Muscle of leg (tissue), 11 donors: ENCODE measurements around the gene DOCK10. TPM values are rescaled to one million over a fixed set of nuclear protein-coding genes. Genes with fewer than 3 reads are reported as not detected.

Source experiments
- DNase-seq: peaks from one replicate; pipeline ENCODE4 v3.0.0; 2013
- H3K27ac ChIP-seq: one replicate; pipeline ENCODE4 v1.5.1; 2013; ENCODE audit warnings: mild to moderate bottlenecking, low read length, control low read depth
- H3K27me3 ChIP-seq: one replicate; pipeline ENCODE4 v1.6.1; 2013; ENCODE audit warnings: low read length; ENCODE audit not compliant: control insufficient read depth, insufficient read depth
- H3K36me3 ChIP-seq: one replicate; pipeline ENCODE4 v1.6.1; 2013; ENCODE audit warnings: low read length; ENCODE audit not compliant: control insufficient read depth, insufficient read depth
- H3K4me1 ChIP-seq: one replicate; pipeline ENCODE4 v1.6.1; 2013; ENCODE audit warnings: low read length; ENCODE audit not compliant: control insufficient read depth, insufficient read depth
- H3K4me3 ChIP-seq: one replicate; pipeline ENCODE4 v1.5.1; 2013; ENCODE audit warnings: low read length, control low read depth
- H3K9me3 ChIP-seq: replicated peaks from 2 replicates; pipeline ENCODE4 v1.6.1; 2013; ENCODE audit warnings: low read depth, low read length; ENCODE audit not compliant: control insufficient read depth
- WGBS: methylation state at CpG from one replicate; pipeline ENCODE4 v1.1.5; 2013; ENCODE audit warnings: missing lambda C conversion rate; ENCODE audit not compliant: insufficient coverage; 5-methylcytosine and 5-hydroxymethylcytosine counted together
- polyA plus RNA-seq, 8 donors: library from polyadenylated mRNA; unstranded; fragments of 120-200 nt; gene quantifications; one replicate each; pipeline versions ENCODE4 v1.2.1 to v1.2.3, GENCODE V29; 2013; ENCODE audit warnings: inconsistent platforms in 1 of 8, low replicate concordance in 1 of 8; ENCODE audit not compliant: insufficient read length in 8 of 8, insufficient read depth in 1 of 8
- total RNA-seq: library from RNA; stranded (reverse); fragments of 120-200 nt; gene quantifications from one replicate; pipeline ENCODE4 v1.2.4, GENCODE V29; 2013

The DOCK10 gene
- total and polyA plus RNA-seq, 9 donors, result 14.8 to 20.1 (median 17.9) TPM

GRCh38 chr2:224749136-224749535 lies 293.1 kb downstream of the DOCK10 start:
- no peak for DNase-seq
- H3K9me3 ChIP-seq, result no peaks in the 10 kb centered on the region
- no peaks in the 10 kb centered on the region for H3K36me3 ChIP-seq
- H3K27ac ChIP-seq, result no peak overlapping the region
- no CpG with 5 or more reads among the region's 1 CpG for WGBS
- H3K27me3 ChIP-seq, result no peaks in the 10 kb centered on the region
- H3K4me3 ChIP-seq, result no peak overlapping the region
- no peaks in the 10 kb centered on the region for H3K4me1 ChIP-seq

- H3K4me3 ChIP-seq, result no peak overlapping the region
- no CpG with 5 or more reads among the region's 4 CpGs for WGBS
- no peaks in the 10 kb centered on the region for H3K9me3 ChIP-seq
- H3K27ac ChIP-seq, result no peak overlapping the region
- no peaks in the 10 kb centered on the region for H3K36me3 ChIP-seq
- DNase-seq, result no peak
- no peaks in the 10 kb centered on the region for H3K4me1 ChIP-seq
- H3K27me3 ChIP-seq, result no peaks in the 10 kb centered on the region
These were observed 294.5 kb downstream of the DOCK10 start for GRCh38 chr2:224747765-224748164.

GRCh38 chr2:224736227-224736626 lies 306.0 kb downstream of the DOCK10 start:
- Histone ChIP-seq H3K4me1 (no peaks in the 10 kb centered on the region), H3K9me3 (peaks cover 7% of the 10 kb centered on the region), H3K27ac (no peak overlapping the region), H3K36me3 (no peaks in the 10 kb centered on the region), H3K4me3 (no peak overlapping the region), H3K27me3 (no peaks in the 10 kb centered on the region)
- DNase-seq, result no peak
- WGBS, result no CpG with 5 or more reads among the region's 1 CpG

- Histone ChIP-seq H3K9me3 (peaks cover 7% of the 10 kb centered on the region), H3K27ac (no peak overlapping the region), H3K4me1 (no peaks in the 10 kb centered on the region), H3K27me3 (no peaks in the 10 kb centered on the region), H3K4me3 (no peak overlapping the region), H3K36me3 (no peaks in the 10 kb centered on the region)
- no CpG with 5 or more reads among the region's 1 CpG for WGBS
- DNase-seq, result no peak
These were observed 307.3 kb downstream of the DOCK10 start for GRCh38 chr2:224734949-224735348.

- H3K27ac ChIP-seq, result no peak overlapping the region
- H3K9me3 ChIP-seq, result peaks cover 12% of the 10 kb centered on the region
- no peaks in the 10 kb centered on the region for H3K27me3 ChIP-seq
- no peaks in the 10 kb centered on the region for H3K4me1 ChIP-seq
- no CpG with 5 or more reads among the region's 1 CpG for WGBS
- H3K36me3 ChIP-seq, result no peaks in the 10 kb centered on the region
- no peak for DNase-seq
- H3K4me3 ChIP-seq, result no peak overlapping the region
These were observed 310.6 kb downstream of the DOCK10 start for GRCh38 chr2:224731665-224732064.

- H3K4me1 ChIP-seq, result no peaks in the 10 kb centered on the region
- no peak for DNase-seq
- H3K27me3 ChIP-seq, result no peaks in the 10 kb centered on the region
- H3K36me3 ChIP-seq, result no peaks in the 10 kb centered on the region
- no peak overlapping the region for H3K4me3 ChIP-seq
- peaks cover 7% of the 10 kb centered on the region for H3K9me3 ChIP-seq
- H3K27ac ChIP-seq, result no peak overlapping the region
- no CpG with 5 or more reads among the region's 1 CpG for WGBS
These were observed 312.8 kb downstream of the DOCK10 start for GRCh38 chr2:224729435-224729834.

GRCh38 chr2:224724331-224724730 lies 317.9 kb downstream of the DOCK10 start:
- Histone ChIP-seq H3K4me1 (peaks cover 12% of the 10 kb centered on the region), H3K36me3 (no peaks in the 10 kb centered on the region), H3K27ac (no peak overlapping the region), H3K4me3 (no peak overlapping the region), H3K27me3 (no peaks in the 10 kb centered on the region), H3K9me3 (peaks cover 7% of the 10 kb centered on the region)
- peak; percentile 24 for DNase-seq
- WGBS, result no CpG with 5 or more reads among the region's 2 CpGs

- H3K27ac ChIP-seq, result no peak overlapping the region
- H3K27me3 ChIP-seq, result no peaks in the 10 kb centered on the region
- H3K4me1 ChIP-seq, result peaks cover 12% of the 10 kb centered on the region
- H3K9me3 ChIP-seq, result peaks cover 7% of the 10 kb centered on the region
- H3K4me3 ChIP-seq, result no peak overlapping the region
- peak; percentile 61 for DNase-seq
- no CpG with 5 or more reads among the region's 2 CpGs for WGBS
- no peaks in the 10 kb centered on the region for H3K36me3 ChIP-seq
These were observed 318.6 kb downstream of the DOCK10 start for GRCh38 chr2:224723586-224724217.

GRCh38 chr2:224722770-224723169 lies 319.5 kb downstream of the DOCK10 start:
- no peaks in the 10 kb centered on the region for H3K27me3 ChIP-seq
- H3K27ac ChIP-seq, result no peak overlapping the region
- no peaks in the 10 kb centered on the region for H3K36me3 ChIP-seq
- no peak overlapping the region for H3K4me3 ChIP-seq
- peaks cover 5% of the 10 kb centered on the region for H3K9me3 ChIP-seq
- H3K4me1 ChIP-seq, result peaks cover 12% of the 10 kb centered on the region
- DNase-seq, result peak; percentile 53
- 42% methylated on average over 4 of the region's 4 CpGs for WGBS

- no peak for DNase-seq
- WGBS, result 100% methylated on average over 1 of the region's 3 CpGs
- no peaks in the 10 kb centered on the region for H3K27me3 ChIP-seq
- peaks cover 5% of the 10 kb centered on the region for H3K9me3 ChIP-seq
- H3K4me1 ChIP-seq, result peaks cover 12% of the 10 kb centered on the region
- no peaks in the 10 kb centered on the region for H3K36me3 ChIP-seq
- no peak overlapping the region for H3K27ac ChIP-seq
- H3K4me3 ChIP-seq, result no peak overlapping the region
These were observed 320.0 kb downstream of the DOCK10 start for GRCh38 chr2:224722250-224722649.

- no CpG with 5 or more reads among the region's 2 CpGs for WGBS
- no peak overlapping the region for H3K4me3 ChIP-seq
- no peak overlapping the region for H3K27ac ChIP-seq
These were observed 325.3 kb downstream of the DOCK10 start for GRCh38 chr2:224716921-224717320.

More at GRCh38 chr2:224716921-224717320, 325.3 kb downstream of the DOCK10 start:
- H3K4me1 ChIP-seq, result peaks cover 2% of the 10 kb centered on the region
- no peak for DNase-seq
- no peaks in the 10 kb centered on the region for H3K9me3 ChIP-seq
- no peaks in the 10 kb centered on the region for H3K27me3 ChIP-seq
- H3K36me3 ChIP-seq, result no peaks in the 10 kb centered on the region
